ENCODE measurements around the gene SCGB1C1. TPM values are rescaled to one million over a fixed set of nuclear protein-coding genes. Genes with fewer than 3 reads are reported as not detected.

Gene SCGB1C1
- total and polyA plus RNA-seq, 9 of the 15 experiments (the other 6 are each of a cell fraction or from before 2014, with no cell fraction given) = not detected

GRCh38 chr11:197741-198235 is 4.9 kb downstream of the SCGB1C1 start (continued):
- no peak for TF ChIP-seq ZNF766 (CRISPR knock-in tag; conservative IDR thresholded peaks at IDR 0.05)
- TF ChIP-seq HMBOX1 (IDR thresholded peaks at IDR 0.05) = no peak
- no peak for TF ChIP-seq ZNF165 (CRISPR knock-in tag; IDR thresholded peaks at IDR 0.05; ENCODE audit: borderline replicate concordance)

GRCh38 chr11:198236-198806 is 5.4 kb downstream of the SCGB1C1 start:
- Histone ChIP-seq H3K27me3 (ENCODE audit: control insufficient read depth in 2 of 2, insufficient read depth in 2 of 2, low read length in 2 of 2) (no peaks in the 10 kb centered on the region), H3K4me2 (ENCODE audit: insufficient read depth, low read length) (no peak overlapping the region), H3K27ac (ENCODE audit: extremely low read depth, low read depth, low read length) (no peak overlapping the region), H3K9me1 (ENCODE audit: control insufficient read depth, insufficient read depth, low read length) (no peaks in the 10 kb centered on the region), H2AFZ (ENCODE audit: low read depth, low read length) (no peak overlapping the region), H3K36me3 (ENCODE audit: control insufficient read depth, insufficient read depth, low read length) (peaks cover 17% of the 10 kb centered on the region; the same call in 2 of the 3 replicates), H3K4me1 (replicated peaks in 1 of 2; ENCODE audit: control insufficient read depth in 2 of 2, insufficient read depth in 2 of 2, low read length in 2 of 2) (peaks cover 11 to 30% of the 10 kb centered on the region in 2 experiments; a peak in 4 of 5 replicates), H3K79me2 (ENCODE audit: control insufficient read depth, insufficient read depth, low read length) (no peaks in the 10 kb centered on the region), H4K20me1 (replicated peaks; ENCODE audit: control insufficient read depth, insufficient read depth, low read length) (peaks cover 5% of the 10 kb centered on the region), H3K9ac (ENCODE audit: insufficient read depth in 1 of 2, low read depth in 2 of 2, low read length in 2 of 2) (peak overlapping the region in 1 of 2 experiments; percentile 64; a peak in 2 of 4 replicates), H3K4me3 (no peak overlapping the region), H3K9me3 (replicated peaks; ENCODE audit: control insufficient read depth, insufficient read depth, low read depth, low read length) (no peaks in the 10 kb centered on the region)
- intact Hi-C loops (cut with micrococcal nuclease) (no loop called here), in situ Hi-C loops (cut with MboI) (loop anchor here (5.0 kb wide), 1 partner anchor 319 kb away; no protein-coding TSS in a partner anchor)
- ChIA-PET CTCF (ENCODE audit: low intra/inter-chr PET ratio) (no interaction called here), POLR2A (interaction anchor here (0.6 to 2.4 kb wide), 4 partner anchors 9 to 234 kb away, joined by 3 to 23 read pairs (median 3); partner anchors contain the start of genes BET1L and RIC8A)
- no peak for DNase-seq (ENCODE audit: extremely low read depth in 1 of 4, low spot score in 3 of 4)
- 73% methylated on average over 16 of the region's 21 CpGs for WGBS (ENCODE audit: insufficient coverage, low coverage, missing lambda C conversion rate)
- no peak for FAIRE-seq
- TF ChIP-seq CHD1 (IDR thresholded peaks at IDR 0.05; ENCODE audit: low read length) (no peak), RBFOX2 (IDR thresholded peaks at IDR 0.05; ENCODE audit: low read depth, low read length) (0 out of 2 replicates have a peak, but pooled peaks have one; percentile 4), POLR2G (IDR thresholded peaks at IDR 0.05; ENCODE audit: low read depth, low read length) (peak; percentile 56; the same call in 1 of the 2 replicates)
- ATAC-seq = no peak
- BruUV-seq (replicated peaks) = no TSS peak

Data from K562 (cell line).